ENCODE data around the gene GNL3.
A peak's percentile ranks its signal among the peaks of the same experiment; 100 is the strongest.
"Not testable (repeated sequence)": the region's sequence is repeated elsewhere in the genome, so short reads cannot be mapped to it uniquely, and the experiment has no call there.

The GNL3 gene, protein sequence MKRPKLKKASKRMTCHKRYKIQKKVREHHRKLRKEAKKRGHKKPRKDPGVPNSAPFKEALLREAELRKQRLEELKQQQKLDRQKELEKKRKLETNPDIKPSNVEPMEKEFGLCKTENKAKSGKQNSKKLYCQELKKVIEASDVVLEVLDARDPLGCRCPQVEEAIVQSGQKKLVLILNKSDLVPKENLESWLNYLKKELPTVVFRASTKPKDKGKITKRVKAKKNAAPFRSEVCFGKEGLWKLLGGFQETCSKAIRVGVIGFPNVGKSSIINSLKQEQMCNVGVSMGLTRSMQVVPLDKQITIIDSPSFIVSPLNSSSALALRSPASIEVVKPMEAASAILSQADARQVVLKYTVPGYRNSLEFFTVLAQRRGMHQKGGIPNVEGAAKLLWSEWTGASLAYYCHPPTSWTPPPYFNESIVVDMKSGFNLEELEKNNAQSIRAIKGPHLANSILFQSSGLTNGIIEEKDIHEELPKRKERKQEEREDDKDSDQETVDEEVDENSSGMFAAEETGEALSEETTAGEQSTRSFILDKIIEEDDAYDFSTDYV

DNA sequence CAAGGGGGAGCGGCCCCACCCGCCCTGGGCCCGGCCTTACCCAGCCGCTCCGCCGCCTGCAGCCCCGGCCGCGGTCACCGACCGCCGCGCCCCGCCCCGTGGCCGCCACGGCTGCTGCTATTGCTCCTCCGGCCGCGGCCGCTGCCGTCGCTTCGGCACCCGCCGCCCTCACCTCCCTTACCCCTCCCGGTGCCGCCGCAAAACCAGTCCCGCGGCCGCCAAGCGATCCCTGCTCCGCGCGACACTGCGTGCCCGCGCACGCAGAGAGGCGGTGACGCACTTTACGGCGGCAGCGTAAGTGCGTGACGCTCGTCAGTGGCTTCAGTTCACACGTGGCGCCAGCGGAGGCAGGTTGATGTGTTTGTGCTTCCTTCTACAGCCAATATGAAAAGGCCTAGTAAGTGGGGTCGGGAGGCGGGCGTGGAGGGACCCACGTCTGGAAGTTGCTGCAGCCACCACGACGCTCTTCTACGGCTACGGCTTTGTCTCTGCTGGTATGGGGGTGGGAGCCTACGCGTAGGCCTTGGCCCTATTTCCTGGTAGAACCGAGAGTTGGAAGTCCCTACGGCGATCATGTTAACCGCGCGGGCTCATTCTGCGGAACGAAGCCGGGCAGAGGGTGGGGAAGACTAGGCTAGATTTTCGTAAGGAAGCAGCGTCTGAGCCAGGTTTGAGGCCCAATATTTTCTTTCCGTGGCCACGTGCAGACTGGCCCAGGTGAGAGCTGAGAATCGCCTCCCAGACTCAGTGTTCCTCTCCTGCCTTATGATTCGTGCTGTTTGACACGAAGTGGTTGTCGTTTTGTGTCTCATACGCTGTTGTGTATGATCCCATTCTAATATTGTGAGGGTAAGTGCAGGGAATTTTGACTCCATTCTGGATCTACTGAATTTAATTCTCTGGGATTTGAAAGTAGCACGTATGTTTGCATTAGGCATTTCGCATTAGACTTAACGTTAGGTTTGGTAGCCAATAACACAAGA lies at the start of gene GNL3, which contains the start of gene PBRM1:
GNL3 (plus strand) TSS at position 324 of the 983 bp plus-strand sequence; CDS start at position 385, 61 bp downstream.
PBRM1 (minus strand) TSS at position 205 of the 983 bp plus-strand sequence.
- DNase-seq: peak; percentile 94

DNA sequence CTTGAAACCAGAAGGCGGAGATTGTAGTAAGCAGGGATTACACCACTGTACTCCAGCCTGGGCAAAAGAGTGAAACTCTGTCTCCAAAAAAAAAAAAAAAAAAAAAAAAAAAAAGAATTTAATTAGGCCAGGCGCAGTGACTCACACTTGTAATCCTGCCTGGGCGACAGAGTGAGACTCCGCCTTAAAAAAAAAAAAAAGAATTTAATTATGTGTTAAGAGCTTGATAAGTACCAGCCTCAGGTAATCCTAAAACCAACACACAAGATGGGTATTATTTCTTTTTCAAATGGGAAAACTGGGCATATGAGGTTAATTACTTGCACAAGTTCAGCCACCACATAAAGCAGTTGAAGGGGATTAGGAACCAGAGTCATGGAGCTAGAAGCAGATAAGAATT lies 49.2 kb upstream of the GNL3 start:
- DNase-seq: no peak

DNA sequence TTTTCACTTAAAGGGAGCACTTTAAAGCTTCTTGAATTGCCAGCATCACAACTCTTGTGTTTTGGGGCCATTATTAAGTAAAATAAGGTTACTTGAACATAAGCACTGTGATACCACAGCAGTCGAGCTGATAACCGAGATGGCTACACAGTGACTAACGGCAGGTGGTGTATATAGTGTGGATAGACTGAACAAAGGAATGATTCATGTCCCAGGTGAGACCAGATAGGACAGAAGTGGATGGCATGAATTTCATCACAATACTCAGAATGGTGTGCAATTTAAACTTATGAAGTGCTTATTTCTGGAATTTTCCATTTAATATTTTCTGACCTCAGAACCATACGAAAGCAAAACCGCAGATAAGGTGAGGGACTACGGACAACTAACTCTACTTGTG lies 40.3 kb upstream of the GNL3 start:
- no peak for DNase-seq

DNA sequence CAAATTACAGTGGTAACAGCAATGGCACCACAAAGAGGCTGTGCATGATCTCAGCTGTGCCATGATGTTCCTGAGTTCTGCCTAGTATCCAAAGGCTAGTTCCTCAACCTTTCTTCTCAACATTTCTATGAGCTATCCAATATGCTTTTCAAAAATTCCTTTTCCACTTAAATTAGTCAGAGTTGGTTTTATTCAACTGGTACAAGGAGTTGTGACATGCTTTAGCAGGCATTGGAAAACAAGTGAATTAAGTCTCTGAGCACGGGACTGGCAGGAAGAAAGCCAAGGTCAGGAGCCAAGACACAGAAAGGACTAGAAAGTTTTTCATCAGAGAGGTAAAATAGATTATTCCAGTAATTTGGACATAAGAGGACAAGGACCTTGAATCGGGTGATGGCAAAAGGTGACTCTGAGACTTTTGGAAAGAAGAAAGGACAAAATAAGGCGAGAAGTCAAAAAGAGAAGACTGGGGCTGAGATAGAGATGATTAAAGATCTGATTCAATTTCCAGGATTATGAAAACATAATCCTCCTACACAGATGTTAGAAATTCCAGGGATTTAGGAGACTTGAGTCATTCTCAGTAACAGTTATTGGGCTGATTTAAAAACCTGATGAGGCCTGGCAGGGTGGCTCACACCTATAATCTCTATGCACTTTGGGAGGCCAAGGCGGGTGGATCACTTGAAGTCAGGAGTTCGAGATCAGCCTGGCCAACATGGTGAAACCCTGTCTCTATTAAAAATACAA lies 36.2 kb upstream of the GNL3 start:
- no peak for DNase-seq

DNA sequence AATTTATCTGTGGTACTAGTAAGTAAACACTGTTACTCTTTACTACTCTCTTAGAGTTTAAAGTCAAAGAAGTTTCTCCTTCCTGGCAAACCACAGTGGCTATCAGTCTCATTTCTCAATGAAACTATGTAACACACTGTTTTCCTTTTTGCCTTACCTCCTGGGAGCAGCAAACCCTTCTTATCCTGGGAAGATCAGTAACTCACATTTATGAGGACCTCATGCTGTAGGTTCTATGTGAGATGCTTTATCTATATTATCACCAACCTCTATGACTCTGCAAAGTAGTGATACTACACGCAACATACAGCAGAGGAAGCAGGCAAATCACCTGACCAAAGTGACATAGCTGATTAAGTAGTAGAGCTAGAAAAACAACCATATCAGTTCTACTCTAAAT lies 35.4 kb upstream of the GNL3 start:
- no peak for DNase-seq

DNA sequence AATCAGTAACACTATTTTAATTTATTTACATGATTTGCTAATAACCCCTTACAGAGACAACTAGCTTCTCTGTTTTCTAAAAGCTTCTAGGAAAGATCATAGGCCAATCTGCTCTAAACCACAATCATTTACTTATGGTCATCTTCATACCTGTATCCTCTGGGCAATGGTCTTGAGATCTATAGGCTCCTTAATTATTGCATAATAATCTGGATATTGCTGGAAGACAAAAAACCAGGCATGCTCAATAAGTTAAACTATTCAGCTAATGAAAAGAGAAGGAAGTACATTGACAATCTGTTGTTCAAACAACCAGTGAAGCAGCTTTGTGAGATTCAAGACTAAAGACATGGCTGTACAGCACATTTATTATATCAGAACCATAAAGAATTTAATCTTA lies 34.2 kb upstream of the GNL3 start:
- DNase-seq: no peak

DNA sequence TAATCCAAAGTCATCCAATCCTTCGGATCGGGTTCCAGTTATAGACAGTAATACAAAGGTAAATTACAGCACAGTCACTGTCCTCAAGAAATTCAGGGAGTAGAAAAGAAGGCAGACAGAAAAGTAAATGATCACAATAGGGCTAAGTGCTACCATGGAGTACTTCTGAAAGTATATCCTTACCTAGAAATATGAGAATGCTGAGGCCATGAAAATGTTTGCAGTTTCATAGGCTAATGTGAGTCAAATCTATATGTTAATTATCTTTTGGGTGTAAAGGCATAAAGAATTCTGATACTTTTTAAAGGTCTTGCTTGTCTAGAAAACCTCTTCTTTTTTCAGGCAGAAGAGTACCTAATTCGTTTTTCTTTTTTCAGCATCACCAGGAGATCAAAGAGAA lies 29.9 kb upstream of the GNL3 start:
- no peak for DNase-seq

DNA sequence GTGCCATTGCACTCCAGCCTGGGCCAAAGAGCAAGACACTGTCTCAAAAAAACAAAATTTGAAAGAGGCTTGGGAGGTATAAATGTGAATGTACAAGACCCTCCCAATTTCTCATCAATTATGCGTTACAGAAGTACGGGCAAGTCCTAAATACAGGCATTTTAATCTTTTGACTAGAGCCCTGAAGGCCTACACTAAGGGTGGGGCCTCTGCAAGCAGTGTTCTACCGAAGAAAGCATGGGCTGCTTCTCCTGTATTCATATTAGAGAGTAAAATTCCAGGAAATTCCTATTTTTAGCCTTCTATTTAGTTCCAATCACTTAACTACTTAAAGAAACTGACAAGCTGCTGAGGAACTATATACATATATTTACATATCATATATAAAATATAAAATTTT lies 25.8 kb upstream of the GNL3 start:
- DNase-seq: no peak

DNA sequence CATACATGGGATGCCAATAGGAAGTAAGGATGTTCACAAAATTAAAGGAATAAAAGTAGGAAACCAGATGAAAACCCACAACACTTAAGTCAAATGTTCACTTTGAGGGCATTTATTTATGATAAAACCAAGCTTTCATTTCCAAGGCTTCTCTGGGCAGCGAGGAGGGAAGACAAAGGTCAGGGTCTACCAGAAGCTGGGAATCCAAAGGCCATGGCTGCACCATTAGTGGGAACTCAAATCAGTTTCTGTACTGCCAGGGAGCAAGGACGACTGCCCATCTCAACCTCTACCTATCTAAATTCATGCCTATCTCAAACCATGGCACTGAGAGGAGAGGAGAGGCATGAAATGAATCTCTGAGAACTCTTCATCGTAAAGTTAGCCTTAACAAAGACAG lies 22.7 kb upstream of the GNL3 start:
- no peak for DNase-seq

DNA sequence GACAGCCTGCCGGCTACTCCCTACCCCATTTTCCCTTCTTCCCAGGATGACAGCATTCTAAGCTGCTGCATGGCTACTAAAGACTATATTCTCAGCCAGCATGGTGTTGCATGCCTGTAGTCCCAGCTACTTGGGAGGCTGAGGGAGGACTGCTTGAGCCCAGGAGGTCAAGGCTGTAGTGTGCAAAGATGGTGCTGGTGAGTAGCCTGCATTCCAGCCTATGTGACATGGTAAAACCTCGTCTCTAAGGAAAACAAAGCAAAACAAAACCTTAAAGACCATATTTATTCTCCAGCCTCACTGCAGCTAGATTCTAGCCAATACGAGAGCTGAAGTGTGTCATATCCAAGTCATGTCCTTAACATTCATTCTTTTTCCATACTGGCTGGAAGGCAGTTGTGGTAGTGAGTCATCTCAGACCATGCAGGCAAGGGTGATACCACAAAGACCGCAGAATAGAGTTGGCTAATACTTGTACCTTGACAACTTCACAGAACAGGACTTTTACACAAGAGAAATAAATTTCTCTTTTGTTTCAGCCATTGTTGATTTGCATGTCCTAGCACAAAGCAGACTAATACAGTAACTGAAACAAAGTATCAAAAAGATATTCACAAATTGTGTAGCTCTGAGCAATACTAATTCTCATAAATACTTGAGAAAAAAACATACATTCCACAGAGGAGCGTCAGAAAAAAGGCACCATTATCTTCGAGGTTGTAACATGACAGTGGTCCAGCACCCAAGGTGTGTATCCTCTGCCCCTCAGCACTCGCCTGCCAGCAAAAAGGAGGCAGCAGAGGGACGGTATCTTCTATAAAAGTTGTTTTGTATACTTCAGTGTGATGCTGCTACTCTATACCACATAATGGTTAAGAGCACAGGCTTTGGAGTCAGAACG lies 15.0 kb upstream of the GNL3 start:
- DNase-seq: peak; percentile 63

DNA sequence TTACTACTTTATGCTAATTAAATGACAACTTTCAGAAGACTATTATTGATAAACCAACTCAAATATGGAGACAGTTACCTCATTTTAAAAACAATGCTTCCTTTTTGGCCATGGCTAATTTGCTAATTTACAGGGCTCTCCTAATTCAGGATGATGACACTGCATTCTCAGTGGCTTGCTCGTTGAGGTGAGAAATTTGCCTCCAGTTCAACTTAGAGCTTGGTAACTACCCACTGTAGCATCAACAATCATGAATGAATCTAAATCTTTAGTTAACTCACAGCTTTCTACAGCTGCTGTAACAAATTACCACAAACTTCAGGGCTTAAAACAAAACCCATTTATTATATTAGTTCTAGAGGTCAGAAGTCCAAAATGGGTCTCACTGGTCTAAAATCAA lies 14.2 kb upstream of the GNL3 start:
- no peak for DNase-seq

DNA sequence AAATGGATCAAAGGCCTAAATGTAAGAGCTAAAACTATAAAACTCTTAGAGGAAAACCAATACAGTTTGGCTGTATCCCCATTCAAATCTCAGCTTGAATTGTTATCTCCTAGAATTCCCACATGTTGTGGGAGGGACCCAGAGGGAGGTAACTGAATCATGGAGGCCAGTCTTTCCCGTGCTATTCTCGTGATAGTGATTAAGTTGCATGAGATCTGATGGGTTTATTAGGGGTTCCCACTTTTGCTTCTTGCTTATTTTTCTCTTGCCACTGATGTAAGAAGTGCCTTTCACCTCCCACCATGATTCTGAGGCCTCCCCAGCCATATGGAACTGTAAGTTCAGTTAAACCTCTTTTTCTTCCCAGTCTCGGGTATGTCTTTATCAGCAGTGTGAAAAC lies 9.6 kb upstream of the GNL3 start:
- DNase-seq: not testable (repeated sequence)

DNA sequence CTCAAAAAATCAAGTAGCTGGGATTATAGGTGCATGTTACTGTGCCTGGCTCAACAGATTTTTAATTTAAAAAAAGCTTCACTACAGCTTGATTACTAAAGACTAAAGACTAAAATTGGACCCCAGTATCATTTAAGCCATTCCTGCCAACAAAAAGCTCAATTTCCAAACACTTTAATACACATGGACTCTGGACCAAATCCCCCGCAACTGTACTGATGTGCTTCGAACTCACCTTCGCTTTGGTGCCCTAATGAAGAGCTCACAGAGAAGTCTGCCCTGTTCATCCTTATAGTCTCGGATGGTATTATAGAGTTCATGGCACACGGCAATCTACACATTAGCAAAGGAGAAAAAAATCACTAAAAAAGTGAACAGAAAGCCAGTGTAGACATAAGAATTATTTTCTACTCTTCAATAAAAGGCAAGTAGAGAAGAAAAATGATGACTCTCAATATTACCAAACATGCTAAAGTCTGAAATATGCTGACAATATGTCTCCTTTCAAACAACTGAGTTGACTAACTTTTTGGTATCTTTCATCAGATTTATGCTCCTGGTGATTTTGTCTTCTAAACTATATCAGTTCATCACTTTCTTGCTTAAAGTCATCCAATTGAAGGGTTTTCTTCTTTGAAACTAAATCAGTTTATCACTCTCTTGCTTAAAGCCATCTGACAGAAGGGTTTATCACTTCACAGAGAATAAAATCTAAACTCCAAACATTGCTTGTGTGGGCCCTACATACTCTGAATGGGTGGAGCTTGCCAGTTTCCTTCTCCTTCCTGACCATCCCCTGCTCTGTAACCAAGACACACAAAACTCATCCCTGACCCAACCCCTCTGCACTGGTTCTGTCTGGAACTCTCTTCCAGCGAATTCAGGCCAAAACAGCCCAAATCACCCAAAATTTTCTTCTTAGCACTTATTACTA lies 7.3 kb upstream of the GNL3 start:
- DNase-seq: no peak

DNA sequence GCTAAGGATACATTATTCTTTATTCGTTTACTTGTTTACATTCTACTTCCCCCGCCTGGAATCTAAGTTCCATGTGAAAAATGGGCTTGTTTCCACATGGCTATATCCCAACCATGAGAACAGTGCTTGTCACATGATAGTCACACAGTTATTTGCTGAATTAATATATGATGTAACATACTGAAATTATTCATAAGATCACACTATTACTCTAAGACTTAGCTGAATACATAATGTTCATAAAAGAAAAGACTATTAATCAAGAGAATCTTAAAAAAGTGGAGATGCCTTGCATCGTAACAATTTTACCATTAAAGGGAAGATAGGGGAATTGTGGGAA lies 6.7 kb upstream of the GNL3 start:
- no peak for DNase-seq

DNA sequence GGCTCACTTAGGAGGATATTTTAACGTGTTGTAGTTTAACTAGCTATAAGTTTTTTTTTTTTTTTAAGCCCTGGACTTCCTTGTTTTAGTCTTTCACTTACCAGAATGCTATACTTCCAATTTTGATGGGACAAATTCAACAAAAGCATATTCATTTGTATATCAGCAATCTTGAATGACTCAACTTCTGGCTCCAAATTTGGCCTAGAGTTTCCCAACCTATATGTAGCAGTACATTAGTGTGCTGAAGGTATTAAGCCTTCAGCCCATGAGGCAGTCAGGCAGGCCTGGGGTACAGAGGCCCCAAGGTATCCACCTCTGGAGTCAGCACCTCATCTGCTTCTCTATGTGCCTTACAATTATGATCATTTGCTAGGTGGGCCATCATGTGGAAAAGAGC lies 6.0 kb upstream of the GNL3 start:
- DNase-seq: no peak

DNA sequence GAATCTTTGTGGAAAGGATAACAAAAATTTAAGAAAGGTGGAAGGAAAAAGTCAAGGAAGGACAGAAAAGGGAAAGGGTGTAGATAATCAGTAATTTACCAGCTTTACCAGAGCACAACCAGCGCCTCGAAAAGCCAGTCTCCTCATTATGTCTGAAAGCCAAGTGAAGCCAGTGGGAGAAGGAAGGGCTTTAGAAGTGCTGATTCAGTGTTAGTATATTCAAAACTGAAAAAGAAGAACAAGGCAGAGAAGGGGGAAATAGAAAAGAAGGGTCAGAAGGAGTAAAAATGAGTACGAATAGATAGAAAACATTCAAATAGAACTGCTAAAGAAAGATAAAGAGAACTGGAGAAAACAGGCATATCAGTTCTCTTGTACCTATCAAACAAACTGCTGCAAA lies 4.2 kb upstream of the GNL3 start:
- DNase-seq: no peak

DNA sequence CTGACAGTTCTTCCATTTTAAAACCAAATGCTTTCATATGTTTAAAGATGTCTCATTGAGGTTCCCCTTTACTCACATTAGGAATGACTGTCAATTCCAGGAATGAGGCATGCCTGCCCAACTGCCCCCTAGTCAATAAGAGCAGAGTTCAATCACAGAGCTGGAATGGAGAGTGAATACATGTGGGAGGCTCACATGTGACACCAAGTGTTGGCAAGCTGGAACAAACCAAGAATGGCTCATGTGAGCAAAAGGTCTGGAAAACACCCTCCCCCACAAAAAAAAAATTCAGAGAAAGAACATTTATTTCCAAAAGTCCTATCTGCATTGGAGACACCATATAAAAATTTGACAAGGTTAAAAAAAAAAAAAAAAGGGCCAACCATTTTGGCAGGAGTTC lies 3.8 kb upstream of the GNL3 start:
- DNase-seq: peak; percentile 58

DNA sequence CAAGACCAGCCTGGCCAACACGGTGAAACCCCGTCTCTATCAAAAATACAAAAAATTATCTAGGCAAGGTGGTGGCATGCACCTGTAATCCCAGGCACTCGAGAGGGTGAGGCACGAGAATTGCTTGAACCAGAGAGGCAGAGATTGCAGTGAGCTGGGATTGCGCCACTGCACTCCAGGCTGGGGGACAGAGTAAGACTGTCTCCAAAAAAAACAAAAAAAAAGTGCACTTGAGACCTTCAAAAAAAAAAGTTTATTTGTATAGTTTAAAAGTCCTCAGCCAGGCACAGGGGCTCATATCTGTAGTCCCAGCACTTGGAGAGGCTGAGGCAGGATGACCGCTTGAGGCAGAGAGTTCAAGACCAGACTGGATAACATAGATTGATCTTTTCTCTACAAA lies 2.2 kb upstream of the GNL3 start:
- no peak for DNase-seq

DNA sequence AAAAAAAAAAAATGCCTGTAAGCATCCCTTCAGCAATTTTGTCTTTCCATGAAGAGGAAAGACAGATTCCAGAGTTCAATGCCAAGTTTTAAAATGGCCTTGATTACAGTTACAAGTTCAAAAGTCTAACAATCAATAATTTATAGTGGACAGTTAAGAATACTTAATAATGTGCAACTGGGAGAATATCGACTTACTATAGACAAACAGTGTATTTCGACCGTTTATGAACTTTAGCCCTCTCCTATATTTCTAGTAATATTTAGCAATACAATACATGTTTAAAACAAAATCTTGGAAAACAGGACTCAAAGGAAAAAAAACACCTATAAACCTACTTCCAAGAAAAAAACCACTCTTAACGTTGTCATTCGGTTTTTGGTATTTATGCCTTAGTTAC lies 1.6 kb upstream of the GNL3 start:
- no peak for DNase-seq

DNA sequence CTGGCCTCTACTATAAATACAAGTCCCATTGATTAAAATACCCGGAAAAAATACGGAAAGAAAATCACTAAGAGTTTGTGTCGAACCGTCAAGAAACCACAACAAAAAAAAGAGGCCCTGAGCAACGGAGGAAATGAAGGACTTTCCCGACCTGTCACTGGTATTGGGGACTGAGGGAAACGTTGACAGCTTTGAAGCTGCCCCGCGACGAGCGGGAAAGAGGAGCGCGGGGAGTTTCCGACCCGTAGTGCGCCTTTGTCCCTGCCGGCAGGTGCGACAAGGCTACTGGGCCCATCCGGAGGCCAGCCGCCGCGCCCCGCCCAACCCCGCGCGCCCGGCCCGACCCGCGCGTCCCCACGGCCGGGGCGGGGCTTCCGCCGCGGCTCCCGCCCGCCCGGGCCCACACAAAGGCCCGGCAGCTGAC lies 535 bp upstream of the GNL3 start:
- peak; percentile 83 for DNase-seq

DNA sequence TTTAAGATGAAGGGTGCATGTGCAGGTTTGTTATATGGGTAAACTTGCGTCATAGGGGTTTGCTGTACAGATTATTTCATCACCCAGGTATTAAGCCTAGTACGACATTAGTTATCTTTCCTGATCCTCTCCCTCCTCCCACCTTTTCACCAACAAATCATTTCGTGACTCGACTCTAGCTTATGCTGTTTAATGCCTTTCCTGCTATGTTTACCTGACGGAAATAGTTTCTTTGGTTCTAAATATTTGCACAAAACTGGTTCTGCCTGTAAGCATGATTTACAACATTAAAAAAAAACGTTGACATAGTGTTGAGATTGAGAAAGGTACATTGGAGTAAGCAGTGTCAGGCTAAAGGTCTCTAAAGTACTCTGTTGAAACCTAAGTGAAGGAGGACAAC lies 2.4 kb downstream of the GNL3 start:
- DNase-seq: no peak

All from activated naive CD4-positive, alpha-beta T cell treated with Interleukin-2 at 50 U/mL for 16 hours (primary cell).